Measurements from ENCODE around the gene PHF13. TPM values are rescaled to one million over a fixed set of nuclear protein-coding genes. Genes with fewer than 3 reads are reported as not detected.

PHF13 gene
- total and polyA plus RNA-seq, 9 of the 15 experiments (the other 6 are each of a cell fraction or from before 2014, with no cell fraction given) = 1.8 to 36.1 (median 11.7) TPM

DNA sequence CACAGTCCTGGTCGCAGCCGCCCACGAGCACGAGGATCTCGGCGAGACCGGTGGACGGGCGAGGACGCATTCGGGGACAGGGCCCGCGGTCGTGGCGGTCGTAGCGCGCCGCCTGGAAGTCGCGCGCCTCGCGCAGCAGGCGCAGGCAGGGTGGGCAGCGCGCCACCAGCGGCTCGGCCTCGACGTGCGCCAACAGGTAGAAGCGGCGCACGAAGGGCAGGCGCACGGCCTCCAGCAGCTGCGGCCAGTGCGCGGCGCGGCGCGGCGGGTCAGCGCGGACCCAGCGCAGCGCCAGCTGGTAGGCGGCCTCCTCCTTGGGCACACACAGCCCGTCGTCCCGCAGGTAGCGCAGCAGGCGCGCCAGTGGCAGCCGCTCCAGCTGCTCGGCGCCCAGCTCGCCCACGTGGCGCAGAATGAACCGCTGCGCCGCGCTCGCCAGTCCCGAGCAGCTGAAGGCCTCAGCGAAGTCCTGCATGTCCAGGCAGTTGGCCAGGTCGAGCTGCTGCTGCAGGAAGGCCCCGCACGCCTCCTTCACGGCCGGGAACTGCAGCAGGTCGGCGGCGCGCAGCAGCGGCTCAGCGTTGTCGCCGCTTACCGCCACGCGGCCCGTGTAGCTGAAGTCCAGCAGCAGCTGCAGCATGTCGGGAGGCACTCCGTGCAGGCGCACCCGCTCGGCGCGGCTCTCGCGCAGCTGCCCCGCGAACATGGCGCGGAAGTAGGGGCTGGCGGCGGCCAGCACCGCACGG lies 11.4 kb upstream of the PHF13 start (continued):
- TF ChIP-seq HMBOX1 (IDR thresholded peaks at IDR 0.05) = no peak
- no peak for TF ChIP-seq TBL1XR1 (IDR thresholded peaks at IDR 0.05; ENCODE audit: low read length in 2 of 2)
- no peak for TF ChIP-seq HMG20A (CRISPR knock-in tag; conservative IDR thresholded peaks at IDR 0.05)
- TF ChIP-seq EP300 (IDR thresholded peaks at IDR 0.05; ENCODE audit: low read length) = no peak
- TF ChIP-seq KDM5B (IDR thresholded peaks at IDR 0.05; ENCODE audit: insufficient replicate concordance, low read depth, low read length) = no peak
- TF ChIP-seq LARP7 (IDR thresholded peaks at IDR 0.05) = no peak
- peak; percentile 89 for TF ChIP-seq CHD1 (IDR thresholded peaks at IDR 0.05; ENCODE audit: low read length)
- TF ChIP-seq CREB3 (tag; conservative IDR thresholded peaks at IDR 0.05; ENCODE audit: low read depth) = no peak
- no peak for TF ChIP-seq ZEB2 (IDR thresholded peaks at IDR 0.05)
- no peak for TF ChIP-seq ZNF140 (CRISPR knock-in tag; IDR thresholded peaks at IDR 0.05)
- TF ChIP-seq USF2 (CRISPR knock-in tag; IDR thresholded peaks at IDR 0.05) = no peak; the same call in 1 of the 2 replicates
- TF ChIP-seq ZFP36 (IDR thresholded peaks at IDR 0.05; ENCODE audit: low read depth, low read length, partially characterized antibody) = no peak
- TF ChIP-seq ZNF124 (CRISPR knock-in tag; IDR thresholded peaks at IDR 0.05) = peak; percentile 80; the same call in 1 of the 2 replicates
- no peak for TF ChIP-seq SPI1 (IDR thresholded peaks at IDR 0.05; ENCODE audit: borderline replicate concordance, low read depth, low read length)
- TF ChIP-seq ZFP91 (CRISPR knock-in tag; IDR thresholded peaks at IDR 0.05) = peak; percentile 45; the same call in 1 of the 2 replicates
- peak; percentile 8; the same call in 1 of the 2 replicates for TF ChIP-seq JUN (IDR thresholded peaks at IDR 0.05; ENCODE audit: borderline replicate concordance, low read depth, low read length)
- no peak for TF ChIP-seq JUN (CRISPR knock-in tag; IDR thresholded peaks at IDR 0.05; ENCODE audit: borderline replicate concordance)
- no peak for TF ChIP-seq TAF9B (IDR thresholded peaks at IDR 0.05; ENCODE audit: partially characterized antibody)
- TF ChIP-seq CHCHD3 (CRISPR knock-in tag; IDR thresholded peaks at IDR 0.05) = no peak
- TF ChIP-seq RAD21 (CRISPR knock-in tag; conservative IDR thresholded peaks at IDR 0.05 in 1 of 2, IDR thresholded peaks at IDR 0.05 in 1 of 2) = no peak
- no peak for TF ChIP-seq NR3C1 (CRISPR knock-in tag; IDR thresholded peaks at IDR 0.05)
- no peak; the same call in 1 of the 2 replicates for TF ChIP-seq HINFP (tag; conservative IDR thresholded peaks at IDR 0.05; ENCODE audit: low read depth)
- TF ChIP-seq RBFOX2 (IDR thresholded peaks at IDR 0.05; ENCODE audit: low read depth, low read length) = no peak

Data from K562 (cell line).